GM12878 (cell line): ENCODE measurements around the gene PEX16. TPM values are rescaled to one million over a fixed set of nuclear protein-coding genes. Genes with fewer than 3 reads are reported as not detected.

Source experiments
- ATAC-seq: fragments of 200-7000 bp; cut with Tn5 transposase; 3 replicates; pipeline ENCODE4 v1.9.1; 2020; ENCODE audit warnings: mild to moderate bottlenecking, moderate library complexity
- BruUV-seq: library from RNA; stranded (reverse); fragments of 400-500 nt; replicated peaks from 2 replicates; lab custom pipeline; 2021; lab: Mats Ljungman, UMichigan
- CTCF ChIA-PET: fragments of 300-600 bp; sonication (Branson Sonifier 250); formaldehyde crosslinking; extraction: SDS; loops from one replicate; lab custom pipeline; 2021; ENCODE audit warnings: inconsistent platforms; lab: Yijun Ruan, JAX
- POLR2A ChIA-PET: fragments of 350-600 bp; formaldehyde crosslinking; extraction: SDS; loops from one replicate; lab custom pipeline; 2021; ENCODE audit warnings: inconsistent platforms; lab: Charles Lee
- RAD21 ChIA-PET: fragments of 300-600 bp; sonication (Branson Sonifier 250); formaldehyde crosslinking; loops from one replicate; lab custom pipeline; 2023; ENCODE audit warnings: antibody characterized with exemption; ENCODE audit not compliant: unreplicated experiment; lab: Charles Lee
- SMC1A ChIA-PET: fragments of 300-600 bp; sonication (Branson Sonifier 250); formaldehyde crosslinking; loops from one replicate; lab custom pipeline; 2023; ENCODE audit not compliant: unreplicated experiment, uncharacterized antibody; lab: Charles Lee
- DNase-seq: peaks from one replicate; pipeline ENCODE4 v3.0.0-alpha.2; 2011; ENCODE audit warnings: low read depth, low spot score
- FAIRE-seq: peaks from 3 replicates; lab custom pipeline; 2011; peaks lifted over from hg19 to GRCh38; lab: Jason Lieb, UNC
- H2AFZ ChIP-seq: 2 replicates; pipeline ENCODE4 v1.6.0; 2011; ENCODE audit warnings: low read depth, low read length, control low read depth; ENCODE audit not compliant: control insufficient read depth
- H3K27ac ChIP-seq: 2 replicates; pipeline ENCODE4 v1.5.1; 2011; ENCODE audit warnings: control low read depth; ENCODE audit not compliant: control insufficient read depth, insufficient read depth
- H3K27me3 ChIP-seq, 2 experiments: replicated peaks in 1 of 2; 2 replicates each; pipeline versions ENCODE4 v1.6.0 to v1.6.1; 2011; ENCODE audit warnings: low read length in 1 of 2; ENCODE audit not compliant: control insufficient read depth in 2 of 2, insufficient read depth in 2 of 2
- H3K36me3 ChIP-seq, 2 experiments: 2 replicates each; pipeline ENCODE4 v1.5.1; 2011; ENCODE audit warnings: low read length in 1 of 2; ENCODE audit not compliant: control insufficient read depth in 2 of 2, insufficient read depth in 2 of 2
- H3K4me1 ChIP-seq: 2 replicates; pipeline ENCODE4 v1.6.1; 2011; ENCODE audit warnings: mild to moderate bottlenecking, low read length, moderate library complexity, mixed read lengths; ENCODE audit not compliant: control insufficient read depth, insufficient read depth
- H3K4me2 ChIP-seq: 2 replicates; pipeline ENCODE4 v1.6.0; 2011; ENCODE audit warnings: control low read depth; ENCODE audit not compliant: control insufficient read depth, insufficient read depth
- H3K4me3 ChIP-seq: fragments of 200-600 bp; sonication (generic); 2 replicates; pipeline ENCODE4 v1.5.1; 2016
- H3K79me2 ChIP-seq: 2 replicates; pipeline ENCODE4 v1.6.0; 2011; ENCODE audit warnings: low read length; ENCODE audit not compliant: control insufficient read depth, insufficient read depth
- H3K9ac ChIP-seq: 2 replicates; pipeline ENCODE4 v1.8.0; 2011; ENCODE audit warnings: low read length, control low read depth, mixed read lengths; ENCODE audit not compliant: control insufficient read depth, insufficient read depth
- H3K9me3 ChIP-seq: replicated peaks from 3 replicates; pipeline ENCODE4 v1.5.1; 2011; ENCODE audit warnings: mild to moderate bottlenecking, low read length; ENCODE audit not compliant: control insufficient read depth, insufficient read depth
- H4K20me1 ChIP-seq: 2 replicates; pipeline ENCODE4 v1.6.0; 2011; ENCODE audit not compliant: control insufficient read depth, insufficient read depth
- CBX5 ChIP-seq: sonication (generic); IDR thresholded peaks from 2 replicates; pipeline ENCODE4 v1.6.1; 2016; ENCODE audit warnings: low read depth, moderate library complexity, mild to moderate bottlenecking, inconsistent platforms
- CHD4 ChIP-seq: fragments of 200-600 bp; sonication (generic); IDR thresholded peaks from 2 replicates; pipeline ENCODE4 v1.6.1; 2016; ENCODE audit warnings: mild to moderate bottlenecking
- EED ChIP-seq: sonication (generic); IDR thresholded peaks from 2 replicates; pipeline ENCODE4 v1.6.1; 2016; ENCODE audit warnings: antibody characterized with exemption, low read depth
- FOXK2 ChIP-seq: fragments of 450-650 bp; IDR thresholded peaks from 2 replicates; pipeline ENCODE4 v1.6.1; 2017; ENCODE audit warnings: mild to moderate bottlenecking, moderate library complexity
- FOXM1 ChIP-seq: IDR thresholded peaks from 2 replicates; pipeline ENCODE4 v1.6.1; 2012; ENCODE audit warnings: low read depth, mild to moderate bottlenecking, inconsistent platforms, low read length, moderate library complexity
- JUNB ChIP-seq: IDR thresholded peaks from 2 replicates; pipeline ENCODE4 v1.6.1; 2016; ENCODE audit warnings: antibody characterized with exemption, mild to moderate bottlenecking
- PAX8 ChIP-seq: fragments of 450-650 bp; IDR thresholded peaks from 2 replicates; pipeline ENCODE4 v1.6.1; 2017; ENCODE audit warnings: mild to moderate bottlenecking, moderate library complexity
- RCOR1 ChIP-seq: conservative IDR thresholded peaks from 2 replicates; pipeline ENCODE4 v1.6.1; 2012; ENCODE audit warnings: low read depth, low read length, improper control_type of control experiment
- TCF12 ChIP-seq: IDR thresholded peaks from 2 replicates; pipeline ENCODE4 v1.6.1; 2011; ENCODE audit warnings: low read depth, mild to moderate bottlenecking, low read length
- TCF7 ChIP-seq: IDR thresholded peaks from 2 replicates; pipeline ENCODE4 v1.6.1; 2014; ENCODE audit warnings: antibody characterized with exemption, borderline replicate concordance
- ZNF622 ChIP-seq: fragments of 450-650 bp; IDR thresholded peaks from 2 replicates; pipeline ENCODE4 v1.6.1; 2017; ENCODE audit warnings: mild to moderate bottlenecking, inconsistent platforms
- WGBS: methylation state at CpG from one replicate; pipeline ENCODE4 v1.1.6; 2016; ENCODE audit warnings: low lambda C conversion rate; ENCODE audit not compliant: insufficient replicate concordance, insufficient coverage; ENCODE audit errors: missing lambda C conversion rate; 5-methylcytosine and 5-hydroxymethylcytosine counted together
- in situ Hi-C: fragments of 300-500 bp; cut with MboI; formaldehyde crosslinking; loops from 9 replicates; pipeline ENCODE4 v1.14.3; 2018; ENCODE audit warnings: mixed read lengths
- intact Hi-C: fragments of 100-400 bp; cut with micrococcal nuclease; formaldehyde crosslinking; loops from one replicate; pipeline ENCODE4 v1.14.2; 2022; ENCODE audit not compliant: unreplicated experiment
- polyA plus RNA-seq, 11 experiments: library from polyadenylated mRNA; depleted of rRNA in 4 of 11; unstranded in 6 of 11; stranded (reverse) in 5 of 11; fragments of >200 nt; fragmentation: Nextera tagmentation in 4 of 11; fragmentation: Illumina TruSeq in 1 of 11; extraction: Ambion mirVana in 4 of 11; extraction: Trizol in 1 of 11; gene quantifications; 1 replicate in 1 of 11; 2 replicates in 10 of 11; pipeline versions ENCODE4 v1.2.1 to v1.2.3, GENCODE V29; 2011 to 2016; ENCODE audit warnings: inconsistent platforms in 2 of 11, missing spikeins in 2 of 11, low read depth in 1 of 11
- total RNA-seq, 4 experiments: library from RNA; depleted of rRNA in 3 of 4; stranded (reverse); fragments of >200 nt in 3 of 4; fragmentation: Illumina TruSeq in 1 of 4; extraction: Trizol in 1 of 4; gene quantifications; 2 replicates each; pipeline versions ENCODE4 v1.2.1 to v1.2.3, GENCODE V29; 2013 to 2021
- TF ChIP-seq, protein P1 (sequence below): fragments of 150-350 bp; IDR thresholded peaks from 2 replicates; pipeline ENCODE4 v1.6.1; 2016; ENCODE audit warnings: low read depth, low read length
- TF ChIP-seq, protein P2 (sequence below): fragments of 450-650 bp; IDR thresholded peaks from 2 replicates; pipeline ENCODE4 v1.6.1; 2016; ENCODE audit warnings: mild to moderate bottlenecking
- TF ChIP-seq, protein P3 (sequence below): fragments of 450-650 bp; IDR thresholded peaks from 2 replicates; pipeline ENCODE4 v1.6.1; 2018; ENCODE audit warnings: borderline replicate concordance, mild to moderate bottlenecking; ENCODE audit not compliant: partially characterized antibody
- TF ChIP-seq, protein P4 (sequence below): IDR thresholded peaks from 2 replicates; pipeline ENCODE4 v1.6.1; 2011; ENCODE audit warnings: borderline replicate concordance, low read depth, mild to moderate bottlenecking, moderate library complexity, mixed read lengths, low read length; ENCODE audit not compliant: insufficient read depth; ENCODE audit errors: extremely low read length

PEX16 gene
- total and polyA plus RNA-seq, 10 of the 15 experiments (the other 5 are each of a cell fraction or from before 2014, with no cell fraction given), result 1.4 to 53.5 (median 27.6) TPM

DNA sequence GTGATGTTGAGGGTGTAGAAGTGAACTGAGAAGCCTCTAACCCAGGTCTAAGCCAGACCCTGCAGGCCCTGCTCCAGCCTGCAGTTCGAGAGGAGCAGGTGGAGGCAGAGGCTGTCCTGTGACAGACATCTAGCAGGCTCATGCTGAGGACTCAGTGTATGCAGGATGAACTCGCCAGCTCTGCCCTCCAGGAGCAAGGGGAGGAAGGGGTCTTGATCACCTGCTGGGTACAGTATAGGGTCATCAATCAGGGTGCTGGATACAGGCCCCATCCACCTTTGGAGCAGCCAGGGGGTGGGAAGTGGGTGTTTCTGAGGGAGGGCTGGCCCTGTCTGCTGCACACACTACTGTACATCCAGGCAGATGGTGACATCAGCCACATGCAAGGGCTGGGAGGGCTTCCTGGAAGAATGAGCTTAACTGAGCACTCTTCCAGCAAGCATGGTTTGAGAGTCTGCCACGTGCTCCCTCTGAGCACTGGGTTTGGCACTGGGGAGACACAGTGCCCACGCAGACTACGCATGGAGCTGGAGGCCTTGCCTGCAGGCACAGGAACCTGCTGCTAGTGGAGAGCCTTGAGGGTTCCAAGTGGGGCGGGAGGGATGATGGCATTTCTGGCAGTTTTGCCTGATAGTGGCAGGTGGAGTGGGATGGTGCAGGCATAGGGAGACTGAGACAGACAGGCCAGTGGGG is 23.0 kb downstream of the PEX16 start (continued):
- TF ChIP-seq, protein P1, sequence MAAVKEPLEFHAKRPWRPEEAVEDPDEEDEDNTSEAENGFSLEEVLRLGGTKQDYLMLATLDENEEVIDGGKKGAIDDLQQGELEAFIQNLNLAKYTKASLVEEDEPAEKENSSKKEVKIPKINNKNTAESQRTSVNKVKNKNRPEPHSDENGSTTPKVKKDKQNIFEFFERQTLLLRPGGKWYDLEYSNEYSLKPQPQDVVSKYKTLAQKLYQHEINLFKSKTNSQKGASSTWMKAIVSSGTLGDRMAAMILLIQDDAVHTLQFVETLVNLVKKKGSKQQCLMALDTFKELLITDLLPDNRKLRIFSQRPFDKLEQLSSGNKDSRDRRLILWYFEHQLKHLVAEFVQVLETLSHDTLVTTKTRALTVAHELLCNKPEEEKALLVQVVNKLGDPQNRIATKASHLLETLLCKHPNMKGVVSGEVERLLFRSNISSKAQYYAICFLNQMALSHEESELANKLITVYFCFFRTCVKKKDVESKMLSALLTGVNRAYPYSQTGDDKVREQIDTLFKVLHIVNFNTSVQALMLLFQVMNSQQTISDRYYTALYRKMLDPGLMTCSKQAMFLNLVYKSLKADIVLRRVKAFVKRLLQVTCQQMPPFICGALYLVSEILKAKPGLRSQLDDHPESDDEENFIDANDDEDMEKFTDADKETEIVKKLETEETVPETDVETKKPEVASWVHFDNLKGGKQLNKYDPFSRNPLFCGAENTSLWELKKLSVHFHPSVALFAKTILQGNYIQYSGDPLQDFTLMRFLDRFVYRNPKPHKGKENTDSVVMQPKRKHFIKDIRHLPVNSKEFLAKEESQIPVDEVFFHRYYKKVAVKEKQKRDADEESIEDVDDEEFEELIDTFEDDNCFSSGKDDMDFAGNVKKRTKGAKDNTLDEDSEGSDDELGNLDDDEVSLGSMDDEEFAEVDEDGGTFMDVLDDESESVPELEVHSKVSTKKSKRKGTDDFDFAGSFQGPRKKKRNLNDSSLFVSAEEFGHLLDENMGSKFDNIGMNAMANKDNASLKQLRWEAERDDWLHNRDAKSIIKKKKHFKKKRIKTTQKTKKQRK, result no peak
- TF ChIP-seq, all 136 proteins: peak for 0

DNA sequence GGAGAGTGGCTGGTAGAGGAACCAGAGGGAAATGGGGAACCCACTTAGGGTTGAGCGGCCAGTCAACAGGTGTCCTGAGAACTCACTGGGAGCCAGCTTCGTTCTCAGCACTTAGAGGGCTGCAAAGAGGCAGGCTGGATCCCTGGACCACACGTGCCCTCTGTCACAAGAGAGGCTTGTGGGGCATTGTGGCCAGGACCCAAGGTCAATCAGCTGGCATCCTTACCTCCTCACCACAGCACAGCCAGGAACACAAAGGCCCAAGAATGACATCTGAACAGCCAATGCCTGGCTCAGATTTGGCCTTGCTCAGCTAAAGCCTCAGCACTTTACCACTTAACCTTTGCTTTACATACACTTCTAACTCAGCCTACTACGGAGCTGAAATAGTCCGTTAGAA is 24.8 kb downstream of the PEX16 start:
- no TSS peak for BruUV-seq
- ChIA-PET POLR2A (interaction anchor here (0.6 kb wide), 1 partner anchor 114 kb away, joined by 3 read pairs; no protein-coding TSS in a partner anchor), CTCF (interaction anchor here (0.7 kb wide), 1 partner anchor 59 kb away, joined by 3 read pairs; no protein-coding TSS in a partner anchor)
- TF ChIP-seq JUNB (no peak), ZNF622 (no peak), FOXM1 (no peak), FOXK2 (no peak), EED (no peak), TCF7 (no peak), CHD4 (no peak), PAX8 (no peak), TCF12 (no peak), CBX5 (no peak), RCOR1 (no peak)
- TF ChIP-seq, protein P2, sequence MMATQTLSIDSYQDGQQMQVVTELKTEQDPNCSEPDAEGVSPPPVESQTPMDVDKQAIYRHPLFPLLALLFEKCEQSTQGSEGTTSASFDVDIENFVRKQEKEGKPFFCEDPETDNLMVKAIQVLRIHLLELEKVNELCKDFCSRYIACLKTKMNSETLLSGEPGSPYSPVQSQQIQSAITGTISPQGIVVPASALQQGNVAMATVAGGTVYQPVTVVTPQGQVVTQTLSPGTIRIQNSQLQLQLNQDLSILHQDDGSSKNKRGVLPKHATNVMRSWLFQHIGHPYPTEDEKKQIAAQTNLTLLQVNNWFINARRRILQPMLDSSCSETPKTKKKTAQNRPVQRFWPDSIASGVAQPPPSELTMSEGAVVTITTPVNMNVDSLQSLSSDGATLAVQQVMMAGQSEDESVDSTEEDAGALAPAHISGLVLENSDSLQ, result no peak
- TF ChIP-seq, protein P3, sequence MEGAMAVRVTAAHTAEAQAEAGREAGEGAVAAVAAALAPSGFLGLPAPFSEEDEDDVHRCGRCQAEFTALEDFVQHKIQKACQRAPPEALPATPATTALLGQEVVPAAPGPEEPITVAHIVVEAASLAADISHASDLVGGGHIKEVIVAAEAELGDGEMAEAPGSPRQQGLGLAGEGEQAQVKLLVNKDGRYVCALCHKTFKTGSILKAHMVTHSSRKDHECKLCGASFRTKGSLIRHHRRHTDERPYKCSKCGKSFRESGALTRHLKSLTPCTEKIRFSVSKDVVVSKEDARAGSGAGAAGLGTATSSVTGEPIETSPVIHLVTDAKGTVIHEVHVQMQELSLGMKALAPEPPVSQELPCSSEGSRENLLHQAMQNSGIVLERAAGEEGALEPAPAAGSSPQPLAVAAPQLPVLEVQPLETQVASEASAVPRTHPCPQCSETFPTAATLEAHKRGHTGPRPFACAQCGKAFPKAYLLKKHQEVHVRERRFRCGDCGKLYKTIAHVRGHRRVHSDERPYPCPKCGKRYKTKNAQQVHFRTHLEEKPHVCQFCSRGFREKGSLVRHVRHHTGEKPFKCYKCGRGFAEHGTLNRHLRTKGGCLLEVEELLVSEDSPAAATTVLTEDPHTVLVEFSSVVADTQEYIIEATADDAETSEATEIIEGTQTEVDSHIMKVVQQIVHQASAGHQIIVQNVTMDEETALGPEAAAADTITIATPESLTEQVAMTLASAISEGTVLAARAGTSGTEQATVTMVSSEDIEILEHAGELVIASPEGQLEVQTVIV, result no peak
- TF ChIP-seq, protein P4, sequence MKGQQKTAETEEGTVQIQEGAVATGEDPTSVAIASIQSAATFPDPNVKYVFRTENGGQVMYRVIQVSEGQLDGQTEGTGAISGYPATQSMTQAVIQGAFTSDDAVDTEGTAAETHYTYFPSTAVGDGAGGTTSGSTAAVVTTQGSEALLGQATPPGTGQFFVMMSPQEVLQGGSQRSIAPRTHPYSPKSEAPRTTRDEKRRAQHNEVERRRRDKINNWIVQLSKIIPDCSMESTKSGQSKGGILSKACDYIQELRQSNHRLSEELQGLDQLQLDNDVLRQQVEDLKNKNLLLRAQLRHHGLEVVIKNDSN, result no peak

More for the DNA sequence above, 24.8 kb downstream of the PEX16 start:
- Histone ChIP-seq H3K27ac (no peak overlapping the region), H3K4me1 (no peaks in the 10 kb centered on the region), H2AFZ (no peak overlapping the region), H3K79me2 (no peaks in the 10 kb centered on the region), H4K20me1 (no peaks in the 10 kb centered on the region; the same call in 1 of the 2 replicates), H3K9ac (no peak overlapping the region), H3K27me3 (peaks cover 0 to 5% of the 10 kb centered on the region in 2 experiments; a peak in 2 of 4 replicates), H3K9me3 (no peaks in the 10 kb centered on the region), H3K36me3 (no peaks in the 10 kb centered on the region), H3K4me3 (no peak overlapping the region), H3K4me2 (no peak overlapping the region)
- DNase-seq (no peak), FAIRE-seq (no peak), ATAC-seq (no peak)
- ChIA-PET SMC1A (interaction anchor here (0.6 kb wide), 1 partner anchor 20 kb away, joined by 3 read pairs; no protein-coding TSS in a partner anchor), RAD21 (no interaction called here)
- in situ Hi-C loops, result no loop called here
- intact Hi-C loops, result no loop called here
- WGBS, result 22% methylated on average over 5 of the region's 5 CpGs
